DND-41 (cell line): Measurements from ENCODE around the gene PPP1R10.

ENCODE experiments used
- CTCF ChIP-seq: IDR thresholded peaks from 2 replicates; pipeline ENCODE4 v1.5.1; 2012; ENCODE audit warnings: borderline replicate concordance, low read length, moderate library complexity, mild to moderate bottlenecking; ENCODE audit not compliant: poor library complexity, severe bottlenecking; ENCODE audit errors: extremely low read depth
- EZH2 ChIP-seq: IDR thresholded peaks from 3 replicates; pipeline ENCODE4 v1.6.1; 2012; ENCODE audit warnings: borderline replicate concordance, low read depth, mild to moderate bottlenecking, moderate library complexity, low read length, inconsistent platforms; ENCODE audit not compliant: severe bottlenecking

- TF ChIP-seq CTCF (no peak), EZH2 (no peak)
Measured at GRCh38 chr6:30635834-30636233, 18.8 kb upstream of the PPP1R10 start.
